Measurements from ENCODE around the gene SAMD7. TPM values are rescaled to one million over a fixed set of nuclear protein-coding genes. Genes with fewer than 3 reads are reported as not detected.

The SAMD7 gene
- total RNA-seq, 1 experiment from 2014 or later, result not detected

- TF ChIP-seq CTCF (IDR thresholded peaks at IDR 0.05; ENCODE audit: insufficient read depth in 1 of 2, low read depth in 1 of 2, low read length in 1 of 2, severe bottlenecking in 1 of 2, unreplicated experiment in 1 of 2), result no peak
- Mint-ChIP-seq H3K27ac (ENCODE audit: unreplicated experiment) (peak overlapping the region; percentile 5), H3K4me3 (ENCODE audit: unreplicated experiment) (no peak overlapping the region), H3K27me3 (ENCODE audit: insufficient read depth, unreplicated experiment) (no peaks in the 10 kb centered on the region), H3K4me1 (ENCODE audit: low read depth, unreplicated experiment) (no peaks in the 10 kb centered on the region), H3K36me3 (ENCODE audit: insufficient read depth, unreplicated experiment) (peaks cover 60% of the 10 kb centered on the region), H3K9me3 (ENCODE audit: unreplicated experiment) (no peaks in the 10 kb centered on the region)
- no peaks in the 10 kb centered on the region for H3K9me3 ChIP-seq
- no peaks in the 10 kb centered on the region for H3K27me3 ChIP-seq (replicated peaks; ENCODE audit: control insufficient read depth, insufficient read depth, low read length)
- 0 out of 2 replicates have a peak, but pooled peaks cover 1% of the 10 kb centered on the region for H3K36me3 ChIP-seq (ENCODE audit: control insufficient read depth, insufficient read depth, low read length)
- H3K4me3 ChIP-seq (ENCODE audit: low read depth, low read length), result no peak overlapping the region
- H3K4me1 ChIP-seq, result peaks cover 5% of the 10 kb centered on the region; the same call in 1 of the 2 replicates
- ChIA-PET POLR2A (interaction anchor here (0.6 to 0.7 kb wide), 2 partner anchors 12 to 153 kb away, joined by 3 read pairs; no protein-coding TSS in a partner anchor), CTCF (no interaction called here)
- peak in 1 of 2 experiments; percentile 8 for DNase-seq
- intact Hi-C loops (cut with micrococcal nuclease; ENCODE audit: unreplicated experiment), result no loop called here
- BruUV-seq (replicated peaks), result no TSS peak
Measured at GRCh38 chr3:169980055-169980454, 68.7 kb downstream of the SAMD7 start.

- BruUV-seq (replicated peaks), result no TSS peak
- H3K36me3 Mint-ChIP-seq (ENCODE audit: insufficient read depth, unreplicated experiment), result peaks cover 62% of the 10 kb centered on the region
- no peak overlapping the region for H3K27ac Mint-ChIP-seq (ENCODE audit: unreplicated experiment)
- no peak for DNase-seq
- H3K9me3 Mint-ChIP-seq (ENCODE audit: unreplicated experiment), result no peaks in the 10 kb centered on the region
- Histone ChIP-seq H3K36me3 (ENCODE audit: control insufficient read depth, insufficient read depth, low read length) (peaks cover 1% of the 10 kb centered on the region; the same call in 1 of the 2 replicates), H3K4me1 (peaks cover 5% of the 10 kb centered on the region; the same call in 1 of the 2 replicates), H3K4me3 (ENCODE audit: low read depth, low read length) (no peak overlapping the region), H3K9me3 (no peaks in the 10 kb centered on the region), H3K27me3 (replicated peaks; ENCODE audit: control insufficient read depth, insufficient read depth, low read length) (no peaks in the 10 kb centered on the region)
- H3K4me1 Mint-ChIP-seq (ENCODE audit: low read depth, unreplicated experiment), result no peaks in the 10 kb centered on the region
- no peak overlapping the region for H3K4me3 Mint-ChIP-seq (ENCODE audit: unreplicated experiment)
- ChIA-PET POLR2A (no interaction called here), CTCF (no interaction called here)
- no peak for TF ChIP-seq CTCF (IDR thresholded peaks at IDR 0.05; ENCODE audit: insufficient read depth in 1 of 2, low read depth in 1 of 2, low read length in 1 of 2, severe bottlenecking in 1 of 2, unreplicated experiment in 1 of 2)
- intact Hi-C loops (cut with micrococcal nuclease; ENCODE audit: unreplicated experiment), result no loop called here
- H3K27me3 Mint-ChIP-seq (ENCODE audit: insufficient read depth, unreplicated experiment), result no peaks in the 10 kb centered on the region
Measured at GRCh38 chr3:169984292-169984691, 72.9 kb downstream of the SAMD7 start.

Other genes starting within 250 kb of the SAMD7 start
- gene MECOM, start 247.9 kb upstream of the SAMD7 start, total RNA-seq (2022), result 27.0 and 27.6 TPM in 2 replicates
- gene TERC, start 146.5 kb upstream of the SAMD7 start, total RNA-seq (2022), result 17.1 and 19.0 TPM in 2 replicates
- gene ACTRT3, start 142.0 kb upstream of the SAMD7 start, total RNA-seq (2022), result not detected in 2 replicates
- gene MYNN, start 138.2 kb upstream of the SAMD7 start, total RNA-seq (2022), result 9.8 and 10.6 TPM in 2 replicates
- gene LRRIQ4, start 98.7 kb upstream of the SAMD7 start, total RNA-seq (2022), result not detected in 2 replicates
- gene LRRC34, start 98.7 kb upstream of the SAMD7 start, total RNA-seq (2022), result not detected in 2 replicates
- 0.64 and 0.70 TPM in 2 replicates for gene LRRC31, start 41.6 kb upstream of the SAMD7 start, total RNA-seq (2022)
- 60.3 and 74.7 TPM in 2 replicates for gene SEC62, start 55.2 kb downstream of the SAMD7 start, total RNA-seq (2022)
- 14.8 and 16.1 TPM in 2 replicates for gene GPR160, start 126.4 kb downstream of the SAMD7 start, total RNA-seq (2022)

Measured in Caco-2 (cell line).